ENCODE data around the gene DSCAM.

DNA sequence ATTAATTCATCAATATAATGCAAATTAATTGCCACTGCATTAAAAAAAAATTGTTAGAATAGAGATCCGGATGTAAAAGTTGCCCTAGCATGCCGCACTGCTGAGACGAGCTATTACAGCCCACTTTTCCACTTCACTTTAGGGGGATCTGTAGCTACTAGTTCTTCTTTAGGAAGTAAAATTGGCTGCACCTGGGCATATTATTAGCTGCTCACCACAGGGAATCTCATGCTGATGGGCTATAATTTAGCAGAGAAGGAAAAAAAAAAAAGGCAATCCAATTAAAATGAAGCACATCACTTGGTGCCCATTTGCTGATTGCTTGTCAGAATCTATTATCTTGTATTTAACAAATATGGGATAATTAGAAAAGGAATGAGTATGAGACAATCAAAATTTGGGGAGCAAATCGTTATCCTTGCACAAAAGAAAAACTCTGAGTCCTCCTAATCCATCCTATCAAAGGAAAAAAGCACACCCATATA lies 233.4 kb downstream of the DSCAM start:
- no peak for TF ChIP-seq FOXM1 (IDR thresholded peaks at IDR 0.05; ENCODE audit: low read depth, low read length)
- no peak for TF ChIP-seq ZNF274 (IDR thresholded peaks at IDR 0.05; ENCODE audit: insufficient read depth, insufficient read length)
- no peak for TF ChIP-seq CTCF (IDR thresholded peaks at IDR 0.05 in 2 of 3, conservative IDR thresholded peaks at IDR 0.05 in 1 of 3; ENCODE audit: control insufficient read depth in 2 of 3, extremely low read depth in 1 of 3, insufficient read depth in 1 of 3, low read depth in 3 of 3, low read length in 3 of 3)
- no peak for TF ChIP-seq MAX (IDR thresholded peaks at IDR 0.05; ENCODE audit: low read depth, low read length)
- TF ChIP-seq, protein P1, sequence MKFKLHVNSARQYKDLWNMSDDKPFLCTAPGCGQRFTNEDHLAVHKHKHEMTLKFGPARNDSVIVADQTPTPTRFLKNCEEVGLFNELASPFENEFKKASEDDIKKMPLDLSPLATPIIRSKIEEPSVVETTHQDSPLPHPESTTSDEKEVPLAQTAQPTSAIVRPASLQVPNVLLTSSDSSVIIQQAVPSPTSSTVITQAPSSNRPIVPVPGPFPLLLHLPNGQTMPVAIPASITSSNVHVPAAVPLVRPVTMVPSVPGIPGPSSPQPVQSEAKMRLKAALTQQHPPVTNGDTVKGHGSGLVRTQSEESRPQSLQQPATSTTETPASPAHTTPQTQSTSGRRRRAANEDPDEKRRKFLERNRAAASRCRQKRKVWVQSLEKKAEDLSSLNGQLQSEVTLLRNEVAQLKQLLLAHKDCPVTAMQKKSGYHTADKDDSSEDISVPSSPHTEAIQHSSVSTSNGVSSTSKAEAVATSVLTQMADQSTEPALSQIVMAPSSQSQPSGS (IDR thresholded peaks at IDR 0.05; ENCODE audit: low read length) = no peak
- TF ChIP-seq KDM1A (IDR thresholded peaks at IDR 0.05; ENCODE audit: borderline replicate concordance) = no peak
- no peak for TF ChIP-seq SP1 (IDR thresholded peaks at IDR 0.05; ENCODE audit: low read depth, low read length)

Data from GM12878 (cell line).